ENCODE data around the gene ANTKMT. TPM values are rescaled to one million over a fixed set of nuclear protein-coding genes. Genes with fewer than 3 reads are reported as not detected.

Gene ANTKMT
- total and polyA plus RNA-seq, 2 of the 8 experiments (the other 6 are each of a cell fraction or from before 2014, with no cell fraction given), result 26.5 to 26.6 TPM

- TF ChIP-seq RBBP5 (IDR thresholded peaks at IDR 0.05; ENCODE audit: borderline replicate concordance, low read depth, low read length) (no peak), CREB1 (IDR thresholded peaks at IDR 0.05) (no peak)
Observed at GRCh38 chr16:732332-732731, 11.4 kb downstream of the ANTKMT start (continued).
